Measurements from ENCODE around the gene FBXL13.
"Not testable (repeated sequence)": the region's sequence is repeated elsewhere in the genome, so short reads cannot be mapped to it uniquely, and the experiment has no call there.

The FBXL13 gene

DNA sequence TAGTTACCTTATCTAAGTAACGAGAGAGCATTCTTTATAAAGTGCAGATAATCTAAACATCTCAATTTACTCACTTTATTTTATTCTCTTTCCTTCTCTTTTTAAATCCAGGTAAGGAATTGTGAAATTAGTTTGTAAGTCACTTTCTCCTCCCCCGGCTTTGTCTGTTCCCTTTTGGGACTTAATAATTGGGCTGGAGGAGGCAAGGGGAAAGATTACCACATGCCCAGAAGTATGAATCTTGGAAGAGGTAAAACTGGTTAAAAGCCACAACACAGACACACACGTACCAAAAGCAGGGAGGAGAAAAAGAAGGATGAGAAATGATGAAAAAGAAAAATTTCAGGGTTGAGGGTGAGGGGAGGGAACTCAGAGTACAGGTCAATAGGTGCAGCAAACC is 225.1 kb downstream of the FBXL13 start:
- no peak overlapping the region for H3K4me3 ChIP-seq (ENCODE audit: low read depth, low read length)
- in situ Hi-C loops (cut with HindIII; ENCODE audit: low sequenced_read_pairs), result no loop called here
- no peak for DNase-seq (ENCODE audit: low read depth)
- TF ChIP-seq, protein P1, sequence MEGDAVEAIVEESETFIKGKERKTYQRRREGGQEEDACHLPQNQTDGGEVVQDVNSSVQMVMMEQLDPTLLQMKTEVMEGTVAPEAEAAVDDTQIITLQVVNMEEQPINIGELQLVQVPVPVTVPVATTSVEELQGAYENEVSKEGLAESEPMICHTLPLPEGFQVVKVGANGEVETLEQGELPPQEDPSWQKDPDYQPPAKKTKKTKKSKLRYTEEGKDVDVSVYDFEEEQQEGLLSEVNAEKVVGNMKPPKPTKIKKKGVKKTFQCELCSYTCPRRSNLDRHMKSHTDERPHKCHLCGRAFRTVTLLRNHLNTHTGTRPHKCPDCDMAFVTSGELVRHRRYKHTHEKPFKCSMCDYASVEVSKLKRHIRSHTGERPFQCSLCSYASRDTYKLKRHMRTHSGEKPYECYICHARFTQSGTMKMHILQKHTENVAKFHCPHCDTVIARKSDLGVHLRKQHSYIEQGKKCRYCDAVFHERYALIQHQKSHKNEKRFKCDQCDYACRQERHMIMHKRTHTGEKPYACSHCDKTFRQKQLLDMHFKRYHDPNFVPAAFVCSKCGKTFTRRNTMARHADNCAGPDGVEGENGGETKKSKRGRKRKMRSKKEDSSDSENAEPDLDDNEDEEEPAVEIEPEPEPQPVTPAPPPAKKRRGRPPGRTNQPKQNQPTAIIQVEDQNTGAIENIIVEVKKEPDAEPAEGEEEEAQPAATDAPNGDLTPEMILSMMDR (IDR thresholded peaks at IDR 0.05; ENCODE audit: low read depth, low read length, missing control alignments), result no peak

DNA sequence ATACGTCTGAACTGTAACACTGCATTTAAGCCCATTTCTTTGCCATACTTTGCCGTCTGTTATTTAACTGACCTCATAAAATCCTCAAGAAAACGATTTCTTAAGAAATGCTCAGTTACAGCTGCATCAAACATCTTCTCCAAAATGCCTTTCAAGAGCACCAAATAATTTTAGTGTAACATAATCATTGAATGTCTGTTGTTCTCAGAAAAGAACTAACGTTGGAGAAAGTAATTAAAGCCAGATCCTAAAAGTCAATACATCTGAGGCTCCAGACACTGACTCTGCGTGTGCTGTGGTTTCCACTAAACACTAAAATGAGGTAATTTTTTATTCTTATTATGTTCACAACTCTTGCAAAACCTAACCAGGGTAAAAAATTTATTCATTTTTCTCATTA is 225.5 kb downstream of the FBXL13 start:
- in situ Hi-C loops (cut with HindIII; ENCODE audit: low sequenced_read_pairs), result no loop called here
- TF ChIP-seq, protein P1 (IDR thresholded peaks at IDR 0.05; ENCODE audit: low read depth, low read length, missing control alignments), result no peak
- DNase-seq (ENCODE audit: low read depth), result no peak

DNA sequence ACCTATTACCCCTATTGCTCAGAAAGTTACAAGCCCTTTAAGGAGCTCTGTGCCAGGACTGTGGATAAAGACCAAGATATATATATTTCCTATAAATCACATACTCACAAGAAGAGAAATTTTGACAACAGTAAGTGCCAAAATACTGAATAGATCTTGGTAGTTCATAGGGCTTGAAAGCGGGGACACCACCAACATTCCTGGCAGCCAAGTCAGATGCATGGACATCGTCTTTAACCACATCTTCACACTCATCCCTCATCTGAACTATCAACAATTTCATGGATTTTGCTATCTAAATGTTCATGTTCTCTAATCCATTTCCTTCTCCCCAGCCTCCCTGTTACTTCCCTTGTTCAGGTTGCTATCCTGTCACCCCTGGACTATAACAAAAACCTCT is 229.2 kb downstream of the FBXL13 start:
- DNase-seq (ENCODE audit: low read depth), result no peak
- no peak overlapping the region for H3K4me3 ChIP-seq (ENCODE audit: low read depth, low read length)
- in situ Hi-C loops (cut with HindIII; ENCODE audit: low sequenced_read_pairs), result no loop called here
- TF ChIP-seq, protein P1 (IDR thresholded peaks at IDR 0.05; ENCODE audit: low read depth, low read length, missing control alignments), result no peak

More for the DNA sequence above, 225.5 kb downstream of the FBXL13 start:
- no peak overlapping the region for H3K4me3 ChIP-seq (ENCODE audit: low read depth, low read length)

DNA sequence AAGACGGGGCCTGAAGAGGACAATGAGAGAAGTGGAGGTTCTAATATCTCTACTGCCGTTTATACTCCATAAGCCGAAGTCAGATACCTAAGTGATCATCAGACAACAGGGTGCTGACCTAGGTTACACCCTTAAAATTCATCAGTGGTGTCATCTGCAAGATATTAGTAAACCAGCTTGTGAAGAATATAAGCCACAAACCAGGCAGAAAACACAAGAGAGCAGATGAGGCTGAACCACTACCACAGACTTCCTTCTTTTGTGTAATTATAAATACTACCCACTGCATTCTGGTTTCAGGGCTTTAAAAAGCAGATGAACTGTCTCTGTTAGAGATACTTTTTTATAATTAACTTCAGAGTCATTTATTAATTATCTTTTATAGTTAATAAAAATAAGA is 230.7 kb downstream of the FBXL13 start:
- no peak for DNase-seq (ENCODE audit: low read depth)
- TF ChIP-seq, protein P1 (IDR thresholded peaks at IDR 0.05; ENCODE audit: low read depth, low read length, missing control alignments), result no peak
- in situ Hi-C loops (cut with HindIII; ENCODE audit: low sequenced_read_pairs), result no loop called here

DNA sequence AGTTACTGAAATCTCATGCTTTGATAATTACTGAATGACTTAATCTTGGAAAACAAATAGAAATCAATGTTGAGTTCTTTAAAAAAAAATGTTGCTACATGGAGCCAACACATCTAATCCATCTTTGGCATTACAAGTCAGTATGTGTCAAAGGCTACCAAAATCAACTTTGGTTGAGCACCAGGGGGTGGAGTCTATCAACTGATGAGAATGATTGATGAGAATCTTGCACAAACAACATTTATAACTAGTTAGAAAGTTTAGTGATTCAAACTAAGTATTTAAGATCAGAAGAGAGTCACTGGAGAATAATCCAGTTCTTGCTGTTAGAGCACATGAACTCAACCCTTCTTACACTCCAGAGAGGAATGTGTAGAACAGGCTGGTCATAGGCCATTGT is 232.3 kb downstream of the FBXL13 start:
- no peak for DNase-seq (ENCODE audit: low read depth)
- in situ Hi-C loops (cut with HindIII; ENCODE audit: low sequenced_read_pairs), result no loop called here
- H3K4me3 ChIP-seq (ENCODE audit: low read depth, low read length), result no peak overlapping the region
- TF ChIP-seq, protein P1 (IDR thresholded peaks at IDR 0.05; ENCODE audit: low read depth, low read length, missing control alignments), result no peak

More for the DNA sequence above, 230.7 kb downstream of the FBXL13 start:
- no peak overlapping the region for H3K4me3 ChIP-seq (ENCODE audit: low read depth, low read length)

DNA sequence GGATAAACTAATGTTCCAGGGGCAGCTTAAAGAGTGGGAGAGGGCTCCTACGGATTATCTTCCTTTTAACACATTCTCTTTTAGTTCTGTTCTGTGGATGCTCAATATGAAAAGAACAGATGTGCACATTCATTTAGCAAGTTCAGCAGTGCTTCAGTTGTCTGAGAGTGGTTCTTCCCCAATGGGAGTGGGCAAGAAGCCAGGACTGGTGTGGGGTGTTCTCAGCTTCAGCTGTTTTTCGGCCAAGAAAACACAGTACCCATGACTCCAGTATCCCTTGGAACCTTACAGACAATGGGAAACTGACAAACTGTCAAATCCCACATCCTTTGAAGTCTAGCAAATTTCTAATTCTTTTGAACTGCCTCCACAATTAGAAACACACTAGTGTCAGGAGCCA is 233.3 kb downstream of the FBXL13 start:
- DNase-seq (ENCODE audit: low read depth), result peak; percentile 87
- in situ Hi-C loops (cut with HindIII; ENCODE audit: low sequenced_read_pairs), result no loop called here
- H3K4me3 ChIP-seq (ENCODE audit: low read depth, low read length), result no peak overlapping the region
- TF ChIP-seq, protein P1 (IDR thresholded peaks at IDR 0.05; ENCODE audit: low read depth, low read length, missing control alignments), result no peak

DNA sequence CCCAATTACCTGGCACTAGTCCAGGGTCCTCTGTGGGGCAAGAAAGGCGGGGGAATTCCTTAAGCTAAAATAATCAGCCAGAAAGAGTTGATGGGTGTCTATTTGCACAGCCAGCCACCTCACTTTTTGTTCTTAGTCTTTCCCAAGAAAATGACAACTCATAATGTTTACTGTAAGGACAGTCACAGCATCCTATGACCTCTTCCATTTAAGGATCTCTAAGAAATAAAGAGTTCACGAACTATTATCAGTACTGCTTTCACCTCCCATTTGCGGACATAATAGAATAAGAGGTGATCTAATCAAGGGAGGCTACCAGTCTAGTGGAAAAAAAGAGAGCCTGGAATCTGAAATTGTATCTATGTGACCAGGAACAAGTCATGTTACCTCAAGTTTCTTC is 234.2 kb downstream of the FBXL13 start:
- no peak for DNase-seq (ENCODE audit: low read depth)
- TF ChIP-seq, protein P1 (IDR thresholded peaks at IDR 0.05; ENCODE audit: low read depth, low read length, missing control alignments), result no peak
- in situ Hi-C loops (cut with HindIII; ENCODE audit: low sequenced_read_pairs), result no loop called here
- H3K4me3 ChIP-seq (ENCODE audit: low read depth, low read length), result no peak overlapping the region

DNA sequence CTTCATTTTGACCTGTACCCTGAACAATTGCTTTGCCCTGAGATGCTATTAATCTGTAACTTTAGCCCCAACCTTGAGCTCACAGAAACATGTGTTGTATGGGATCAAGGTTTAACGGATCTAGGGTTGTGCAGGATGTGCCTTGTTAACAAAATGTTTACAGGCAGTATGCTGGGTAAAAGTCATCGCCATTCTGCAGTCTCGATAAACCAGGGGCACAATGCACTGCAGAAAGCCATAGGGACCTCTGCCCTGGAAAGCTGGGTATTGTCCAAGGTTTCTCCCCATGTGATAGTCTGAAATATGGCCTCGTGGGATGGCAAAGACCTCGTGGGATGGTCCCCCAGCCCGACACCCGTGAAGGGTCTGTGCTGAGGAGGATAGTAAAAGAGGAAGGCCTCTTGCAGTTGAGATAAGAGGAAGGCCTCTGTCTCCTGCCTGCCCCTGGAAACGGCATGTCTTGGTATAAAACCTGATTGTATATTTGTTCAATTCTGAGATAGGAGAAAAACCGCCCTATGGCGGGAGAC is 236.0 kb downstream of the FBXL13 start:
- H3K4me3 ChIP-seq (ENCODE audit: low read depth, low read length); DNase-seq (ENCODE audit: low read depth); in situ Hi-C loops (cut with HindIII; ENCODE audit: low sequenced_read_pairs): not testable (repeated sequence)
